HG02970 (cell line): ENCODE data around the gene CAMK1D.

Experiments
- ATAC-seq: cut with Tn5 transposase; IDR thresholded peaks from one replicate; pipeline ENCODE4 v1.9.1; 2021; ENCODE audit warnings: mild to moderate bottlenecking, moderate library complexity, moderate number of reproducible peaks; ENCODE audit not compliant: unreplicated experiment, low FRiP score

CAMK1D gene

GRCh38 chr10:12397147-12397896 lies 48.0 kb downstream of the CAMK1D start:
- no peak for ATAC-seq

GRCh38 chr10:12397941-12398340 lies 48.6 kb downstream of the CAMK1D start:
- no peak for ATAC-seq

GRCh38 chr10:12400266-12400931 lies 51.1 kb downstream of the CAMK1D start:
- no peak for ATAC-seq

- no peak for ATAC-seq
Observed at GRCh38 chr10:12401466-12401865, 52.1 kb downstream of the CAMK1D start.

GRCh38 chr10:12403119-12403518 lies 53.8 kb downstream of the CAMK1D start:
- ATAC-seq, result no peak

GRCh38 chr10:12405342-12406320 lies 56.3 kb downstream of the CAMK1D start:
- no peak for ATAC-seq

- ATAC-seq, result no peak
Observed at GRCh38 chr10:12406764-12407400, 57.5 kb downstream of the CAMK1D start.

GRCh38 chr10:12408472-12408871 lies 59.1 kb downstream of the CAMK1D start:
- ATAC-seq, result no peak

GRCh38 chr10:12409161-12409560 lies 59.8 kb downstream of the CAMK1D start:
- ATAC-seq, result no peak

GRCh38 chr10:12409613-12410012 lies 60.3 kb downstream of the CAMK1D start:
- ATAC-seq, result no peak

GRCh38 chr10:12412666-12413368 lies 63.5 kb downstream of the CAMK1D start:
- ATAC-seq, result no peak

GRCh38 chr10:12413369-12413711 lies 64.0 kb downstream of the CAMK1D start:
- no peak for ATAC-seq

GRCh38 chr10:12414278-12414989 lies 65.1 kb downstream of the CAMK1D start:
- ATAC-seq, result no peak

GRCh38 chr10:12416344-12417050 lies 67.2 kb downstream of the CAMK1D start:
- no peak for ATAC-seq

- ATAC-seq, result no peak
Observed at GRCh38 chr10:12417331-12417730, 68.0 kb downstream of the CAMK1D start.

- no peak for ATAC-seq
Observed at GRCh38 chr10:12418000-12418399, 68.7 kb downstream of the CAMK1D start.

- ATAC-seq, result no peak
Observed at GRCh38 chr10:12418725-12419261, 69.4 kb downstream of the CAMK1D start.

- no peak for ATAC-seq
Observed at GRCh38 chr10:12419262-12419847, 70.0 kb downstream of the CAMK1D start.
